ENCODE data around the gene KRTAP4-1. TPM values are rescaled to one million over a fixed set of nuclear protein-coding genes. Genes with fewer than 3 reads are reported as not detected.

The KRTAP4-1 gene
- total RNA-seq, 1 donor from 2014 or later: not detected

- DNase-seq (ENCODE audit: low read depth): peak; percentile 29
- no peaks in the 10 kb centered on the region for H3K27me3 ChIP-seq (ENCODE audit: control insufficient read depth, insufficient read depth, low read length)
- TF ChIP-seq CTCF (IDR thresholded peaks at IDR 0.05; ENCODE audit: insufficient read depth, low read length, poor library complexity, severe bottlenecking): no peak
Observed at GRCh38 chr17:41178341-41178740, 6.4 kb downstream of the KRTAP4-1 start.

GRCh38 chr17:41177727-41178271, 6.9 kb downstream of the KRTAP4-1 start, which contains the start of gene KRTAP4-2:
Gene KRTAP4-2 (minus strand): TSS chr17:41178221. CDS start chr17:41178164, 57 bp downstream.
- Histone ChIP-seq H3K4me3 (ENCODE audit: low read depth, low read length) (no peak within 1 kb of the TSS), H3K27me3 (ENCODE audit: control insufficient read depth, insufficient read depth, low read length) (no peaks in the 10 kb centered on the region), H3K36me3 (ENCODE audit: control insufficient read depth, insufficient read depth, low read length) (no peaks in the 10 kb centered on the region)
- TF ChIP-seq CTCF (IDR thresholded peaks at IDR 0.05; ENCODE audit: insufficient read depth, low read length, poor library complexity, severe bottlenecking): no peak
- DNase-seq (ENCODE audit: low read depth): no peak

More at GRCh38 chr17:41178341-41178740, 6.4 kb downstream of the KRTAP4-1 start:
- Histone ChIP-seq H3K36me3 (ENCODE audit: control insufficient read depth, insufficient read depth, low read length) (no peaks in the 10 kb centered on the region), H3K4me3 (ENCODE audit: low read depth, low read length) (no peak overlapping the region)

- no peak for DNase-seq (ENCODE audit: low read depth)
- no peak overlapping the region for H3K4me3 ChIP-seq (ENCODE audit: low read depth, low read length)
- no peaks in the 10 kb centered on the region for H3K36me3 ChIP-seq (ENCODE audit: control insufficient read depth, insufficient read depth, low read length)
- no peaks in the 10 kb centered on the region for H3K27me3 ChIP-seq (ENCODE audit: control insufficient read depth, insufficient read depth, low read length)
- TF ChIP-seq CTCF (IDR thresholded peaks at IDR 0.05; ENCODE audit: insufficient read depth, low read length, poor library complexity, severe bottlenecking): no peak
Observed at GRCh38 chr17:41176744-41177387, 7.8 kb downstream of the KRTAP4-1 start.

GRCh38 chr17:41171886-41172285, 12.8 kb downstream of the KRTAP4-1 start:
- Histone ChIP-seq H3K36me3 (ENCODE audit: control insufficient read depth, insufficient read depth, low read length) (no peaks in the 10 kb centered on the region), H3K4me3 (ENCODE audit: low read depth, low read length) (no peak overlapping the region), H3K27me3 (ENCODE audit: control insufficient read depth, insufficient read depth, low read length) (no peaks in the 10 kb centered on the region)
- TF ChIP-seq CTCF (IDR thresholded peaks at IDR 0.05; ENCODE audit: insufficient read depth, low read length, poor library complexity, severe bottlenecking): no peak
- DNase-seq (ENCODE audit: low read depth): no peak

- no peak for DNase-seq (ENCODE audit: low read depth)
- no peaks in the 10 kb centered on the region for H3K36me3 ChIP-seq (ENCODE audit: control insufficient read depth, insufficient read depth, low read length)
- TF ChIP-seq CTCF (IDR thresholded peaks at IDR 0.05; ENCODE audit: insufficient read depth, low read length, poor library complexity, severe bottlenecking): no peak
- H3K4me3 ChIP-seq (ENCODE audit: low read depth, low read length): no peak within 1 kb of the TSS
- H3K27me3 ChIP-seq (ENCODE audit: control insufficient read depth, insufficient read depth, low read length): no peaks in the 10 kb centered on the region
Observed at GRCh38 chr17:41168121-41168520, 16.6 kb downstream of the KRTAP4-1 start, which contains the start of gene KRTAP4-3. Gene KRTAP4-3 (minus strand): TSS chr17:41168221. CDS start chr17:41168172, 49 bp downstream.

All from kidney epithelial cell (primary cell).